ENCODE data around the gene UNC13C.

The UNC13C gene

GRCh38 chr15:54504695-54505094 lies 526.5 kb downstream of the UNC13C start:
- no peak for DNase-seq

GRCh38 chr15:54506977-54507524 lies 528.8 kb downstream of the UNC13C start:
- DNase-seq, result no peak

- DNase-seq, result no peak
These were observed 536.4 kb downstream of the UNC13C start for GRCh38 chr15:54514601-54515000.

- DNase-seq, result no peak
These were observed 537.7 kb downstream of the UNC13C start for GRCh38 chr15:54515664-54516582.

GRCh38 chr15:54517366-54517765 lies 539.1 kb downstream of the UNC13C start:
- no peak for DNase-seq

GRCh38 chr15:54518156-54518882 lies 540.1 kb downstream of the UNC13C start:
- no peak for DNase-seq

- DNase-seq, result no peak
These were observed 541.3 kb downstream of the UNC13C start for GRCh38 chr15:54519577-54519976.

GRCh38 chr15:54520616-54521015 lies 542.4 kb downstream of the UNC13C start:
- DNase-seq, result no peak

GRCh38 chr15:54521206-54521605 lies 543.0 kb downstream of the UNC13C start:
- no peak for DNase-seq

- DNase-seq, result no peak
These were observed 549.8 kb downstream of the UNC13C start for GRCh38 chr15:54528021-54528420.

GRCh38 chr15:54540721-54541120 lies 562.5 kb downstream of the UNC13C start:
- no peak for DNase-seq

GRCh38 chr15:54547491-54547890 lies 569.2 kb downstream of the UNC13C start:
- no peak for DNase-seq

GRCh38 chr15:54550954-54551353 lies 572.7 kb downstream of the UNC13C start:
- no peak for DNase-seq

GRCh38 chr15:54556231-54556630 lies 578.0 kb downstream of the UNC13C start:
- no peak for DNase-seq

GRCh38 chr15:54559405-54560069 lies 581.3 kb downstream of the UNC13C start:
- no peak for DNase-seq

- DNase-seq, result no peak
These were observed 582.2 kb downstream of the UNC13C start for GRCh38 chr15:54560417-54560816.

- no peak for DNase-seq
These were observed 585.9 kb downstream of the UNC13C start for GRCh38 chr15:54564166-54564565.

GRCh38 chr15:54566654-54567053 lies 588.4 kb downstream of the UNC13C start:
- DNase-seq, result no peak

- no peak for DNase-seq
These were observed 589.3 kb downstream of the UNC13C start for GRCh38 chr15:54567408-54568035.

- DNase-seq, result no peak
These were observed 590.1 kb downstream of the UNC13C start for GRCh38 chr15:54568381-54568780.

- no peak for DNase-seq
These were observed 593.3 kb downstream of the UNC13C start for GRCh38 chr15:54571576-54571975.

- no peak for DNase-seq
These were observed 597.3 kb downstream of the UNC13C start for GRCh38 chr15:54575586-54575985.
